GM10248 (cell line): ENCODE measurements around the gene ZBTB7A.
A peak's percentile ranks its signal among the peaks of the same experiment; 100 is the strongest.

Experiments used
- CTCF ChIA-PET: fragments of 300-600 bp; sonication (Branson Sonifier 250); formaldehyde crosslinking; extraction: SDS; loops from one replicate; lab custom pipeline; 2021; ENCODE audit warnings: antibody characterized with exemption; lab: Yijun Ruan, JAX
- POLR2A ChIA-PET: fragments of 350-650 bp; sonication (Branson Sonifier 250); formaldehyde crosslinking; extraction: SDS; loops from one replicate; lab custom pipeline; 2020; ENCODE audit warnings: antibody characterized with exemption; lab: Yijun Ruan, JAX
- DNase-seq: peaks from one replicate; pipeline ENCODE4 v3.0.0; 2012; ENCODE audit errors: extremely low spot score
- TF ChIP-seq, protein P1 (sequence below): IDR thresholded peaks from 2 replicates; pipeline ENCODE4 v1.5.1; 2012; ENCODE audit warnings: mild to moderate bottlenecking, low read depth; ENCODE audit errors: extremely low read depth, missing control alignments, control extremely low read depth

Gene ZBTB7A

DNA sequence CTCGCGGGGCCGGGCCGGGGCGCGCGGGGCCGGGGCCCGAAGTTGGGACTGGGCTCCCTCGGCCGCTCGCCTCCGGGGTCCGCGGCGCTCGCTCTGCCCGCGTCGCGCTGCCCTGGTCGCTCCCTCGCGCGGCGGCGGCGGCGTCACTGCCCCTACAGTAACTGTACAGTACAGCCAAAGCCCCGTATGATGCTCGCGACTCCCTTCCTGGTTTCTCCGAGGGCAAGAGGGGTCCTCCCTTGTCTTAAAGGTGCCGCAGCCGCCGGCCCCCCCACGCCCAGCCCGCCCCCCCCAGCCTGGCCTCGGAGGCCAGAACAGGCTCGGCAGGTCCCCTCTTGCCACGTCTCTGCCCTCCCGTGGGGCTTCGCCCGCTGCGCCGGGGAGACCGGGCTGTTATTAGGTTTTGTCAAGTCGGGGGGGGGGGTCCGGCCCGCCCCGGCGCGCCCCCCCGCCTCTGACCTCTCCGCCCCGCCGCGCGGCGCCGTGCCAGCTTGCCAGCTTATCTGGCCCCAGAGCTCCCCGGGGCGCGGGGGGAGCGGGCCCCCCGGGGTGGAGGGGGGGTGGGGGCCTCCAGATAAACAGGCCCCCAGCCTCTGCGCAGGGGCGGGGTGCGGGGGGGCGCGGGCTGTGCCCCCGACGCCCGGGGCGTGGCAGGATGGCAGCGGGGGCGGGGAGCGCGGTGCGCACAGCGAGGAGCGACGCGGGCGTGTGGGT lies at the start of gene ZBTB7A:
ZBTB7A (minus strand) TSS at position 218 of the 714 bp plus-strand sequence. CDS start 11,667 bp downstream, outside the sequence.
- peak; percentile 77 for DNase-seq
- ChIA-PET CTCF (no interaction called here), POLR2A (interaction anchor here (0.5 kb wide), 1 partner anchor 20 kb away, joined by 3 read pairs; no protein-coding TSS in a partner anchor)
- TF ChIP-seq, protein P1, sequence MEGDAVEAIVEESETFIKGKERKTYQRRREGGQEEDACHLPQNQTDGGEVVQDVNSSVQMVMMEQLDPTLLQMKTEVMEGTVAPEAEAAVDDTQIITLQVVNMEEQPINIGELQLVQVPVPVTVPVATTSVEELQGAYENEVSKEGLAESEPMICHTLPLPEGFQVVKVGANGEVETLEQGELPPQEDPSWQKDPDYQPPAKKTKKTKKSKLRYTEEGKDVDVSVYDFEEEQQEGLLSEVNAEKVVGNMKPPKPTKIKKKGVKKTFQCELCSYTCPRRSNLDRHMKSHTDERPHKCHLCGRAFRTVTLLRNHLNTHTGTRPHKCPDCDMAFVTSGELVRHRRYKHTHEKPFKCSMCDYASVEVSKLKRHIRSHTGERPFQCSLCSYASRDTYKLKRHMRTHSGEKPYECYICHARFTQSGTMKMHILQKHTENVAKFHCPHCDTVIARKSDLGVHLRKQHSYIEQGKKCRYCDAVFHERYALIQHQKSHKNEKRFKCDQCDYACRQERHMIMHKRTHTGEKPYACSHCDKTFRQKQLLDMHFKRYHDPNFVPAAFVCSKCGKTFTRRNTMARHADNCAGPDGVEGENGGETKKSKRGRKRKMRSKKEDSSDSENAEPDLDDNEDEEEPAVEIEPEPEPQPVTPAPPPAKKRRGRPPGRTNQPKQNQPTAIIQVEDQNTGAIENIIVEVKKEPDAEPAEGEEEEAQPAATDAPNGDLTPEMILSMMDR, result no peak

DNA sequence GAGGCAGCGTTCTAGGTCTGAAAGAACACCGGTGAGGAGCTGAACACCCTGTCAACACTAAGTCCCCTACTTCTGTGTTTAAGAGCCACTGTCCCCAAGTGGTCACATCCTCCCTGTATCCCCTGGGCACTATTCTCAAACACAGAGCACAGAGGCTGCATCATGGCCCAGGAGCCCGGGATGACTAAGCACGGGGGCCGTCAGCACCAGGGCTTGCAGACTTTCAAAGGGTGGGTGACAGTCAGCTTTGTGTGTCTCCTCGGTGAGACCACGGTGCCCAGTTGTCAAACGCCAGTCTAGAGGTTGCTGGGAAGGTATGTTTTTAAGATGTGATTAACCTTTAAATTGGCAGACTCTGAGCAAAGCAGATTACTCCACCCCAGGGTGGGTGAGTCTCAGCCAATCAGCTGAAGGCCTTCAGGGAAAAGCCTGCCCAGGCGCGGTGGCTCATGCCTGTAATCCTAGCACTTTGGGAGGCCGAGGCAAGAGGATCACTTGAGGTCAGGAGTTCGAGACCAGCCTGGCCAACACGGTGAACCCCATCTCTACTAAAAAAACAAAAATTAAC lies 49.2 kb upstream of the ZBTB7A start:
- POLR2A ChIA-PET, result interaction anchor here (0.7 to 1.1 kb wide), 2 partner anchors 27 to 33 kb away, joined by 3 read pairs; no protein-coding TSS in a partner anchor
- TF ChIP-seq, protein P1, result no peak
- CTCF ChIA-PET, result interaction anchor here (0.7 to 6.0 kb wide), 5 partner anchors 20 to 114 kb away, joined by 3 to 46 read pairs (median 3); no protein-coding TSS in a partner anchor
- no peak for DNase-seq

DNA sequence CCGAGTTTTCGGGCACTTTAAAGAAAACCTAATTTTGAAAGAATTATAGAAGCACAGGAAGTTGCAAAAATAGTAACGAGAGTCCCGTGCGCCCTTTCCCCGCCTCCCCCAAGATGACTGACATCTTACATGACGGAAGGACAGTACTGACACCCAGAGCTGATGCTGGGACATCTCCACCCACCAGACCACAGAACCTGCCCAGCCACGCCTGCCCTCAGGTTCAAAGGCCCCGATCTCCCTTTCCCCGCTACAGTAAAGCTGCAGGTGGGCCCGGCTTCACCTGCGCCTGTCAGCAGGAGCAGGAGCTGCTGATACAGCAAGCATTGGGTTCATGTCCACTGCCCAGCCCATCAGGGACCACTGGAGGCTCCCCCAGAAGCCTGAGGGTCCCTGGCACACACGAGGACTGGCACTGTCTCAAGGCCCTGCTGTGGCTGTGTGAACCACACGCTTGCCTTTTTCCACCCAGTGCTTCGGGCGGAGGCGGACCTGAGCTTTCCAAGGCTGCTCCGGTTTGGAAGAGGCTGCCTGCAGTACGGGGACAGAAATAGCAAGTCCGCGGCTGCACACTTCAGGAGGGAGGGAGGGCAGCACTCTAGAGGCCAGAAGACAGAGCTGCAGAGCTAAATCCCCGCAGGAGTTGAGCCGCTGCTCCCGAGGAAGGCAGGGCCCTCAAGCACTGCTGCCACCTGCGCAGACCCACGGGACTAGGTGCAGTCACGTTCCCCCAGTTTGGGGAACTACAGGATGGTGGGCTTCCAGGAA lies 48.5 kb upstream of the ZBTB7A start:
- ChIA-PET POLR2A (interaction anchor here (0.7 to 1.1 kb wide), 2 partner anchors 26 to 33 kb away, joined by 3 read pairs; no protein-coding TSS in a partner anchor), CTCF (interaction anchor here (0.7 to 6.0 kb wide), 8 partner anchors 19 to 113 kb away, joined by 3 to 46 read pairs (median 3); no protein-coding TSS in a partner anchor)
- peak; percentile 90 for DNase-seq
- TF ChIP-seq, protein P1, result no peak

DNA sequence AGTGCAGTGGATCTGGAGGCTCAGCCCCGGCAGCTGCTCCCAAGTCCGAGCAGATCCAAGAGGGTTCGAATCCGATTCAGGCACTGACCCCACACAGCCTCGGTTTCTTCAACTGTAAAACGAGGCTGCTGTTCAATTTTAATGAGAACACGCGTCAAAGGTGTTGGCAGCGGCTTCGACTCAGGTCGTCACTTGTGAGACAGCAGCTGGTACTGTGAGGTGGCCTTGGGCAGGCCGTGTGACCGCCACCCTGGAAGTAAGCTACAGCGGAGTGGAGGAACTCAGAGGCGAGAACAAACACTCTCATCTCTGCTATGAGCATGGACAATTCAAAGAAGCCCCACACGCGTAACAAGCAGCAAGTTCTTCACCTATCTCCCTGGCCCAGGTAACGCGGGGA lies 47.5 kb upstream of the ZBTB7A start:
- DNase-seq, result no peak
- ChIA-PET CTCF (interaction anchor here (0.8 to 6.0 kb wide), 3 partner anchors 21 to 54 kb away, joined by 3 to 46 read pairs (median 3); no protein-coding TSS in a partner anchor), POLR2A (no interaction called here)
- TF ChIP-seq, protein P1, result no peak

DNA sequence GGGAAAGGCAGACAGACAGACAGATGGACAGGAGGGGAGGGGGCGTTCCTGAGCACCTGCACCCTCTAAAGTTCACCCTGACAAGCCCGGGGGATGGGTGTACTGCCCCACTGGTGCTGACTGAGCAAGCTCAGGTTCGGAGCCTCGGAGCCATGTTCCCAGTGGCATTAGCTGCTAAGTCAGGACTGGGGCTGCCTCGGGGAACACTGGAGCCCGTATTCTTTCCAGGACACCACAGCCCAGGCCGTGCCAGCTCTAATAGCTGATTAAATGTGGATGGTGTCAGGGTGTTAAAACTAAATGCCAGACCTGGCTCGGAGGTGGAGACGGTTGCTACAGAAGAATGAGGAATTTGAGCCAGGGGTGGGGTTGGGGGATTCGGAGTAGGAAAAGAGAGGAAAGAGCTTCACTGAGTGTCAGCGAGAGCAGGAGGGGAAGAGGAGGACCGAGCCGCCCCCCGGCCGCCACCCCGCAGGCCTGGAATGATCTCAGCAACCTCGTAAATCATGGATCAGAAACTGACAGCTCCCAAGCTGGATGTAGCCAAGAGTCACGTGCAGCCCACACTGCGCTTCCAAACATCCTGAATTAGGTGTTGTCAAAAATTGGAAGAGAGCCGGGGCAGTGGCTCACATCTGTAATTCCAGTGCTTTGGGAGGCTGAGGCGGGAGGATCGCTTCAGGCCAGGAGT lies 46.8 kb upstream of the ZBTB7A start:
- TF ChIP-seq, protein P1, result no peak
- POLR2A ChIA-PET, result no interaction called here
- DNase-seq, result no peak
- CTCF ChIA-PET, result interaction anchor here (6.0 kb wide), 1 partner anchor 27 kb away, joined by 46 read pairs; no protein-coding TSS in a partner anchor

DNA sequence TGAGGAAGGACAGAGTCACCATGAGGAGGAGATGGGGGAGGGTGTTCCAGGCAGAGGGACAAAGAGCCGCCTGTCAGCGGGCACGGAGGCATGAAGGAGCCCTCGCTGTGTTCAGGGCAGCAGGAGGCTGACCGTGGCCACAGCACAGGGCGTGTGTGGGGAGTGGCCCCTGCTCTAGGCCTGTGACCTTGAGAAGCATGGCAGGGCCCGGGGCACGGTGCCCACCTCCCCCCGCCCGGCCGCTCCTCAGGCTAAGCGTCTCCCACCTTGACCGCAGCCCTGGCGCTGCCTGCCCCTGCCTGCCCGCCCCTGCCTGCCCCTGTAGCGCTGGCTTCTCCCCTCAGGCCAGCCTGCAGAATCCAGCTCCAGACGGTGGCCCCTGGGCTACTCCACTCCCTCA lies 45.7 kb upstream of the ZBTB7A start:
- no peak for DNase-seq
- TF ChIP-seq, protein P1, result no peak
- ChIA-PET POLR2A (no interaction called here), CTCF (interaction anchor here (0.8 to 6.0 kb wide), 2 partner anchors 28 to 125 kb away, joined by 3 to 46 read pairs; no protein-coding TSS in a partner anchor)
